Measurements from ENCODE around the gene BRD4.

- TF ChIP-seq POLR2A (IDR thresholded peaks at IDR 0.05; ENCODE audit: low read depth, low read length) (no peak), POLR2AphosphoS5 (IDR thresholded peaks at IDR 0.05; ENCODE audit: low read depth, low read length) (no peak)
These were observed 34.7 kb downstream of the BRD4 start for GRCh38 chr19:15297416-15298224.
